HEK293 (cell line): ENCODE measurements around the gene IRF1.
A peak's percentile ranks its signal among the peaks of the same experiment; 100 is the strongest.

Source experiments
- BCL11A ChIP-seq: fragments of 450-650 bp; formaldehyde crosslinking; IDR thresholded peaks from 2 replicates; pipeline ENCODE4 v1.5.1; 2016; ENCODE audit warnings: low read depth, missing biosample characterization, missing genetic modification characterization
- CTCF ChIP-seq: fragments of 450-650 bp; formaldehyde crosslinking; IDR thresholded peaks from 2 replicates; pipeline ENCODE4 v1.5.1; 2016; ENCODE audit warnings: missing biosample characterization, missing genetic modification characterization
- TCF7L2 ChIP-seq: IDR thresholded peaks from 2 replicates; pipeline ENCODE4 v1.6.1; 2011; ENCODE audit warnings: low read depth, mild to moderate bottlenecking, inconsistent platforms, low read length, moderate library complexity, borderline replicate concordance

- TF ChIP-seq BCL11A (tag by site-specific recombination) (no peak), TCF7L2 (no peak), CTCF (tag by site-specific recombination) (0 out of 2 replicates have a peak, but pooled peaks have one; percentile 5)
Observed at GRCh38 chr5:132496631-132497487, 6.3 kb upstream of the IRF1 start.
